A549 (cell line): Measurements from ENCODE around the gene NFATC2. TPM values are rescaled to one million over a fixed set of nuclear protein-coding genes. Genes with fewer than 3 reads are reported as not detected.

Source experiments
- ATAC-seq, 2 experiments: fragments of 200-7000 bp in 1 of 2; fragments of >200 bp in 1 of 2; cut with Nextera tagmentation in 1 of 2; cut with Tn5 transposase in 1 of 2; 3 replicates each; pipeline versions ENCODE4 v1.8.0 to v1.9.1; 2018 to 2020; ENCODE audit warnings: mild to moderate bottlenecking in 1 of 2, moderate library complexity in 1 of 2
- CTCF ChIA-PET: fragments of 300-600 bp; sonication (Branson Sonifier 250); formaldehyde crosslinking; extraction: SDS; loops from one replicate; lab custom pipeline; 2021; ENCODE audit warnings: antibody characterized with exemption, inconsistent platforms; lab: Yijun Ruan, JAX
- POLR2A ChIA-PET: fragments of 350-600 bp; formaldehyde crosslinking; extraction: SDS; loops from one replicate; lab custom pipeline; 2021; ENCODE audit warnings: antibody characterized with exemption, inconsistent platforms; lab: Yijun Ruan, JAX
- DNase-seq, 2 experiments: peaks; one replicate each; pipeline versions ENCODE4 v3.0.0 to v3.0.0-alpha.2; 2011 to 2016; ENCODE audit warnings: low read depth in 1 of 2, low spot score in 1 of 2
- FAIRE-seq: peaks from 2 replicates; lab custom pipeline; 2011; peaks lifted over from hg19 to GRCh38; lab: Jason Lieb, UNC
- H3K27ac ChIP-seq, 2 experiments: fragments of >200 bp; sonication (Bioruptor Twin); formaldehyde crosslinking; 3 replicates each; pipeline ENCODE4 v1.5.1; 2016 to 2017
- H3K4me1 ChIP-seq: fragments of >200 bp; sonication (Bioruptor Twin); formaldehyde crosslinking; 3 replicates; pipeline ENCODE4 v1.6.1; 2016
- H3K4me2 ChIP-seq: fragments of >200 bp; sonication (Bioruptor Twin); formaldehyde crosslinking; 3 replicates; pipeline ENCODE4 v1.6.1; 2016
- H3K4me3 ChIP-seq: fragments of >200 bp; sonication (Bioruptor Twin); formaldehyde crosslinking; 3 replicates; pipeline ENCODE4 v1.5.1; 2016
- H3K9me3 ChIP-seq: fragments of >200 bp; sonication (Bioruptor Twin); formaldehyde crosslinking; 3 replicates; pipeline ENCODE4 v1.6.1; 2016
- BHLHE40 ChIP-seq: IDR thresholded peaks from 2 replicates; pipeline ENCODE4 v1.6.1; 2012; ENCODE audit warnings: low read depth, low read length, inconsistent platforms
- CEBPB ChIP-seq, 2 experiments: fragments of >200 bp in 1 of 2; sonication (Bioruptor Twin) in 1 of 2; formaldehyde crosslinking in 1 of 2; IDR thresholded peaks; 2 replicates each; pipeline ENCODE4 v1.6.1; 2012 to 2016
- CHD2 ChIP-seq: fragments of 150-350 bp; IDR thresholded peaks from 2 replicates; pipeline ENCODE4 v1.6.1; 2014; ENCODE audit warnings: low read length; ENCODE audit not compliant: partially characterized antibody
- CHD4 ChIP-seq: fragments of 200-600 bp; sonication (generic); IDR thresholded peaks from 2 replicates; pipeline ENCODE4 v1.6.1; 2016; ENCODE audit warnings: antibody characterized with exemption, mild to moderate bottlenecking, borderline replicate concordance
- EHMT2 ChIP-seq: fragments of 200-600 bp; sonication (generic); IDR thresholded peaks from 2 replicates; pipeline ENCODE4 v1.6.1; 2016; ENCODE audit warnings: antibody characterized with exemption, low read depth, mild to moderate bottlenecking, moderate library complexity
- ESRRA ChIP-seq: fragments of 150-350 bp; IDR thresholded peaks from 2 replicates; pipeline ENCODE4 v1.6.1; 2014; ENCODE audit warnings: mild to moderate bottlenecking, low read length, borderline replicate concordance
- FOSB ChIP-seq: fragments of 250-450 bp; sonication (Bioruptor Pico); IDR thresholded peaks from 2 replicates; pipeline ENCODE4 v1.5.0; 2020; ENCODE audit warnings: mild to moderate bottlenecking, moderate library complexity
- FOSL2 ChIP-seq, 2 experiments: fragments of 450-650 bp in 1 of 2; fragments of >200 bp in 1 of 2; sonication (Bioruptor Twin) in 1 of 2; formaldehyde crosslinking; IDR thresholded peaks; 2 replicates each; pipeline versions ENCODE4 v1.5.0 to v1.6.1; 2016 to 2020; ENCODE audit warnings: mild to moderate bottlenecking in 1 of 2, moderate library complexity in 1 of 2
- HOXB13 ChIP-seq: fragments of 250-450 bp; sonication (Bioruptor Pico); IDR thresholded peaks from 2 replicates; pipeline ENCODE4 v1.5.0; 2020; ENCODE audit warnings: low read depth, mild to moderate bottlenecking, moderate library complexity
- JUN ChIP-seq, 2 experiments: fragments of >200 bp; sonication (Bioruptor Twin); formaldehyde crosslinking; IDR thresholded peaks; 2 replicates in 1 of 2; 3 replicates in 1 of 2; pipeline ENCODE4 v1.6.1; 2016 to 2017
- JUNB ChIP-seq: fragments of >200 bp; sonication (Bioruptor Twin); formaldehyde crosslinking; IDR thresholded peaks from 2 replicates; pipeline ENCODE4 v1.6.1; 2016
- MAFK ChIP-seq: fragments of 450-650 bp; IDR thresholded peaks from 2 replicates; pipeline ENCODE4 v1.6.1; 2014; ENCODE audit not compliant: partially characterized antibody
- MAZ ChIP-seq: fragments of 150-350 bp; IDR thresholded peaks from 2 replicates; pipeline ENCODE4 v1.6.1; 2014; ENCODE audit warnings: antibody characterized with exemption, low read depth, low read length, borderline replicate concordance
- NR3C1 ChIP-seq: fragments of >200 bp; sonication (Bioruptor Twin); formaldehyde crosslinking; IDR thresholded peaks from 3 replicates; pipeline ENCODE4 v1.6.1; 2017
- RARB ChIP-seq: fragments of 250-450 bp; sonication (Bioruptor Pico); IDR thresholded peaks from 2 replicates; pipeline ENCODE4 v1.8.0; 2021; ENCODE audit warnings: mild to moderate bottlenecking, moderate library complexity
- RNF2 ChIP-seq: fragments of 200-600 bp; sonication (generic); IDR thresholded peaks from 2 replicates; pipeline ENCODE4 v1.6.1; 2016; ENCODE audit warnings: low read depth, mild to moderate bottlenecking, antibody characterized with exemption, moderate library complexity, borderline replicate concordance
- TP53 ChIP-seq: fragments of 250-450 bp; sonication (Bioruptor Pico); IDR thresholded peaks from 2 replicates; pipeline ENCODE4 v1.5.0; 2021; ENCODE audit warnings: mild to moderate bottlenecking, moderate library complexity
- ZSCAN20 ChIP-seq: fragments of 250-450 bp; sonication (Bioruptor Pico); IDR thresholded peaks from 2 replicates; pipeline ENCODE4 v1.8.0; 2022; ENCODE audit warnings: mild to moderate bottlenecking, moderate library complexity
- WGBS: methylation state at CpG from one replicate; pipeline ENCODE4 v1.1.6; 2017; ENCODE audit errors: missing lambda C conversion rate; 5-methylcytosine and 5-hydroxymethylcytosine counted together
- polyA plus RNA-seq, 4 experiments: library from polyadenylated mRNA; depleted of rRNA in 3 of 4; stranded (reverse); fragments of >200 nt; fragmentation: RNase III in 1 of 4; extraction: RNeasy Plus Mini Kit Qiagen cat#74134 plus additional on column Dnase treatment in 1 of 4; gene quantifications; 2 replicates in 3 of 4; 3 replicates in 1 of 4; pipeline ENCODE4 v1.2.3, GENCODE V29; 2011 to 2017
- TF ChIP-seq, protein P1 (sequence below): fragments of 450-650 bp; IDR thresholded peaks from 2 replicates; pipeline ENCODE4 v1.6.1; 2014; ENCODE audit warnings: antibody characterized with exemption
- TF ChIP-seq, protein P2 (sequence below): fragments of 150-350 bp; IDR thresholded peaks from 2 replicates; pipeline ENCODE4 v1.6.1; 2014; ENCODE audit warnings: low read depth, mild to moderate bottlenecking, low read length
- TF ChIP-seq, protein P3 (sequence below): fragments of >200 bp; sonication (Bioruptor Twin); formaldehyde crosslinking; IDR thresholded peaks from 3 replicates; pipeline ENCODE4 v1.5.1; 2016
- TF ChIP-seq, protein P4 (sequence below): IDR thresholded peaks from 2 replicates; pipeline ENCODE4 v1.6.1; 2012; ENCODE audit warnings: low read depth, borderline replicate concordance

NFATC2 gene
- polyA plus RNA-seq, 2 of the 4 experiments (the other 2 are of a cell fraction): 0.75 to 1.6 TPM

DNA sequence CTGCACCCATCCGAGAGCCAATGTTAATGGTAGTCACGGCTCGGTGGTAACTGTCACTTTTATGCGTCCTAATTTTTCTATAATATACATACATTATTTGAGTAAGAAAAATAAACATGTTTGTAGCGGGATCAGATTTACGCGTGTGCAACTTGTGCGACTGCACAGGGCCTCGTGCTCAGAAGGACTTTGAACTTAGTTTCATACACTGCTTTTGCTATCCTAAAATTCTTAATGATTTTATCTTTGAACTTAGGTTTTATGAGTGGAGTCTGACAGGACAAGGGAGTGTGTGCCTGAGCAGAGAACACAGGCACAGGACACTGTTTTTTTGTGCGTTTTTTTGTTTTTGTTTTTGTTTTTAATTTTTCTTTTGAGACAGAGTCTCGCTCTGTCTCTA, 189.7 kb downstream of the NFATC2 start:
- DNase-seq: no peak
- Histone ChIP-seq H3K9me3 (no peaks in the 10 kb centered on the region), H3K4me2 (no peak overlapping the region), H3K4me3 (no peak overlapping the region), H3K27ac (peak overlapping the region in 1 of 2 experiments; percentile 63; a peak in 2 of 6 replicates), H3K4me1 (peaks cover 26% of the 10 kb centered on the region)
- POLR2A ChIA-PET: no interaction called here
- TF ChIP-seq MAFK (no peak), FOSB (CRISPR knock-in tag) (no peak), NR3C1 (no peak), MAZ (no peak), CHD4 (no peak), HOXB13 (no peak)
- TF ChIP-seq, protein P1, sequence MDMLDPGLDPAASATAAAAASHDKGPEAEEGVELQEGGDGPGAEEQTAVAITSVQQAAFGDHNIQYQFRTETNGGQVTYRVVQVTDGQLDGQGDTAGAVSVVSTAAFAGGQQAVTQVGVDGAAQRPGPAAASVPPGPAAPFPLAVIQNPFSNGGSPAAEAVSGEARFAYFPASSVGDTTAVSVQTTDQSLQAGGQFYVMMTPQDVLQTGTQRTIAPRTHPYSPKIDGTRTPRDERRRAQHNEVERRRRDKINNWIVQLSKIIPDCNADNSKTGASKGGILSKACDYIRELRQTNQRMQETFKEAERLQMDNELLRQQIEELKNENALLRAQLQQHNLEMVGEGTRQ: no peak
- whole genome bisulfite sequencing: 89% methylated on average over 11 of the region's 11 CpGs
- no peak for FAIRE-seq
- CTCF ChIA-PET: interaction anchor here (1.4 kb wide), 1 partner anchor 46 kb away, joined by 4 read pairs; no protein-coding TSS in a partner anchor
- no peak for ATAC-seq

DNA sequence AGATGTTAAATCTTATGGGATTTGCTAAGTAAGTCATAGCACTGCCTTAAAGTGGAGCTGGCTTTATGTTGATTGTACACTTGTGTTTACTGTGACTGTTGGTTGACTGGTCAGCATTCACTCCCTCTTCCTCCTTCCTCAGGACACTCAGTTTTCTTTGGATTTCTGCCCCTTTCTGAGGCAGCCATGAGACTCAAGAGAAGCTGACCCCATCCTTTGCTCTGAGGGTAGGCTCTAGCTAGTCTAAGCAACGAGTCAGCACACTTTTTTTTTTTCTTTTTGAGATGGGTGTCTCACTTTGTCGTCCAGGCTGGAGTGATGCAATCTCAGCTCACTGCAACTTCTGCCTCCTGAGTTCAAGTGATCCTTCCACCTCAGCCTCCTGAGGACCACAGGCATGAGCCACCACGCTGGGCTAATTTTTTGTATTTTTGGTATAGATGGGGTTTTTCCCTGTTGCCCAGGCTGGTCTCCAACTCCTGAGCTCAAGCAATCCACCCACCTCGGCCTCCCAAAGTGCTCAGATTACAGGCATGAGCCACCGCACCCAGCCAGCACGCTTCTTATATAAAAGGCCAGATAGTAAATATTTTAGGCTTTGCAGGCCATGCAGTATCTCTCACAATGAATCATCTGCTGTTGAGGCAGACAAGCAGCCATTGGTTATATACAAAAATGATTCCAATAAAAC, 191.4 kb downstream of the NFATC2 start:
- no peak for DNase-seq
- no peak for ATAC-seq
- Histone ChIP-seq H3K4me1 (peaks cover 31% of the 10 kb centered on the region), H3K4me3 (no peak overlapping the region), H3K27ac (peak overlapping the region; percentile 26 to 73; a peak in 5 of 6 replicates), H3K9me3 (no peaks in the 10 kb centered on the region), H3K4me2 (0 out of 3 replicates have a peak overlapping the region, but pooled peaks have one; percentile 4)
- POLR2A ChIA-PET: interaction anchor here (1.2 kb wide), 1 partner anchor 15 kb away, joined by 3 read pairs; no protein-coding TSS in a partner anchor
- TF ChIP-seq CEBPB (IDR thresholded peaks at IDR 0.05) (peak in 1 of 2 experiments; percentile 56; a peak in 1 of 4 replicates), CHD4 (no peak)
- WGBS: 51% methylated on average over 6 of the region's 6 CpGs
- no peak for FAIRE-seq
- CTCF ChIA-PET: interaction anchor here (0.6 to 2.1 kb wide), 2 partner anchors 8 to 409 kb away, joined by 3 to 8 read pairs; no protein-coding TSS in a partner anchor

DNA sequence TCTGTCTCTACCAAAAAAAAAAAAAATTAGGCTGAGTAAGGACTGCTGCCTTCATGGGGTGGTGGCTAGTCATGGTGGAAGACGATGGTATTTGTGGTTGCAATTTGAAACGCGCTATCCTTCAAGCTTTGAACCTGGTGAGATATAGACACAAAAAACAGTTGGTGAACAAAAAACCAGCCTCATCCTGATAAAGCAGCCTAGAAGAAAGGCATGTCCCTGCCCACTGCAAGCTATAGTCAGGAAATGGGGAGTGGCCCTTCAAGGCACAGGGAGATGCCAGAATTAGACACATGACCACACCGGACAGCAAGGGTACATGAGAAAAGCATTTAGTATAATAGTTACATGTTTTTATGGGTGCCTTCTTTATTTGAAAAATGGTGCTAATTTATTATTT, 193.6 kb downstream of the NFATC2 start:
- no peak overlapping the region for H3K4me3 ChIP-seq
- peaks cover 34% of the 10 kb centered on the region for H3K4me1 ChIP-seq
- H3K27ac ChIP-seq: peak overlapping the region; percentile 47 to 75; a peak in 4 of 6 replicates
- TF ChIP-seq RARB (CRISPR knock-in tag) (no peak), ZSCAN20 (CRISPR knock-in tag) (no peak), TP53 (CRISPR knock-in tag) (no peak), HOXB13 (no peak), RNF2 (no peak), BHLHE40 (no peak), NR3C1 (no peak), ESRRA (no peak), CHD2 (no peak), MAFK (no peak), JUNB (no peak), EHMT2 (no peak), JUN (IDR thresholded peaks at IDR 0.05) (no peak), FOSL2 (IDR thresholded peaks at IDR 0.05) (no peak), FOSL2 (CRISPR knock-in tag; IDR thresholded peaks at IDR 0.05) (no peak)
- TF ChIP-seq, protein P1: no peak
- TF ChIP-seq, protein P2, sequence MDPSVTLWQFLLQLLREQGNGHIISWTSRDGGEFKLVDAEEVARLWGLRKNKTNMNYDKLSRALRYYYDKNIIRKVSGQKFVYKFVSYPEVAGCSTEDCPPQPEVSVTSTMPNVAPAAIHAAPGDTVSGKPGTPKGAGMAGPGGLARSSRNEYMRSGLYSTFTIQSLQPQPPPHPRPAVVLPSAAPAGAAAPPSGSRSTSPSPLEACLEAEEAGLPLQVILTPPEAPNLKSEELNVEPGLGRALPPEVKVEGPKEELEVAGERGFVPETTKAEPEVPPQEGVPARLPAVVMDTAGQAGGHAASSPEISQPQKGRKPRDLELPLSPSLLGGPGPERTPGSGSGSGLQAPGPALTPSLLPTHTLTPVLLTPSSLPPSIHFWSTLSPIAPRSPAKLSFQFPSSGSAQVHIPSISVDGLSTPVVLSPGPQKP: no peak
- TF ChIP-seq, protein P3, sequence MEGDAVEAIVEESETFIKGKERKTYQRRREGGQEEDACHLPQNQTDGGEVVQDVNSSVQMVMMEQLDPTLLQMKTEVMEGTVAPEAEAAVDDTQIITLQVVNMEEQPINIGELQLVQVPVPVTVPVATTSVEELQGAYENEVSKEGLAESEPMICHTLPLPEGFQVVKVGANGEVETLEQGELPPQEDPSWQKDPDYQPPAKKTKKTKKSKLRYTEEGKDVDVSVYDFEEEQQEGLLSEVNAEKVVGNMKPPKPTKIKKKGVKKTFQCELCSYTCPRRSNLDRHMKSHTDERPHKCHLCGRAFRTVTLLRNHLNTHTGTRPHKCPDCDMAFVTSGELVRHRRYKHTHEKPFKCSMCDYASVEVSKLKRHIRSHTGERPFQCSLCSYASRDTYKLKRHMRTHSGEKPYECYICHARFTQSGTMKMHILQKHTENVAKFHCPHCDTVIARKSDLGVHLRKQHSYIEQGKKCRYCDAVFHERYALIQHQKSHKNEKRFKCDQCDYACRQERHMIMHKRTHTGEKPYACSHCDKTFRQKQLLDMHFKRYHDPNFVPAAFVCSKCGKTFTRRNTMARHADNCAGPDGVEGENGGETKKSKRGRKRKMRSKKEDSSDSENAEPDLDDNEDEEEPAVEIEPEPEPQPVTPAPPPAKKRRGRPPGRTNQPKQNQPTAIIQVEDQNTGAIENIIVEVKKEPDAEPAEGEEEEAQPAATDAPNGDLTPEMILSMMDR: no peak
- TF ChIP-seq, protein P4, sequence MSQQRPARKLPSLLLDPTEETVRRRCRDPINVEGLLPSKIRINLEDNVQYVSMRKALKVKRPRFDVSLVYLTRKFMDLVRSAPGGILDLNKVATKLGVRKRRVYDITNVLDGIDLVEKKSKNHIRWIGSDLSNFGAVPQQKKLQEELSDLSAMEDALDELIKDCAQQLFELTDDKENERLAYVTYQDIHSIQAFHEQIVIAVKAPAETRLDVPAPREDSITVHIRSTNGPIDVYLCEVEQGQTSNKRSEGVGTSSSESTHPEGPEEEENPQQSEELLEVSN: no peak
- POLR2A ChIA-PET: no interaction called here
- ATAC-seq (no peak), DNase-seq (no peak), FAIRE-seq (no peak)
- H3K9me3 ChIP-seq: no peaks in the 10 kb centered on the region
- WGBS: 77% methylated on average over 4 of the region's 4 CpGs
- no peak overlapping the region for H3K4me2 ChIP-seq
- CTCF ChIA-PET: interaction anchor here (0.6 to 2.1 kb wide), 10 partner anchors 10 to 451 kb away, joined by 3 to 8 read pairs (median 4); no protein-coding TSS in a partner anchor
